ENCODE results near the gene SLC12A8.

The SLC12A8 gene

DNA sequence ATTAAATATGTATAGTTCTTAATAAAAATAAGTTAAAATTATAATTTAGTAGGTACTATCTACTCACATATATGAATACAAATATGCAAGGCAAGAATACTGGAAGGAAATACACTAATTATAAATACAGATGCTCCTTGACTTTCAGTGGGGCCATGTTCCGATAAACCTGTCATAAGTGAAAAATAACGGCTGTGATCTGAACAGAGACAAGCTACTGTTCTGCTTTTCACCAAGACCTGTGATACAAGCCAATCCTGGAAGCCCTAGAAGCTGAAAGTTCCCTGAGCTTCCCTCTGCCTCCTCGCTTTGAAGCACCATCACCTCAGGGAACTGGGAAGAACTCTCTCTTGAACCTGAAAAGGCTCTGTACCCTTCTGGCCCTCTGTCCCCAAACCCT lies 55.4 kb downstream of the SLC12A8 start:
- no peak overlapping the region for H3K4me3 ChIP-seq (ENCODE audit: insufficient read depth in 1 of 2, low read depth in 1 of 2, low read length in 2 of 2)
- no peak for DNase-seq
- no peaks in the 10 kb centered on the region for H3K9me3 ChIP-seq (ENCODE audit: control insufficient read depth, low read length)
- H3K4me2 ChIP-seq (ENCODE audit: low read length, poor library complexity, severe bottlenecking), result no peak overlapping the region
- H3K4ac ChIP-seq (ENCODE audit: low read depth in 1 of 2, low read length in 2 of 2), result no peak overlapping the region
- WGBS, result 89% methylated on average over 3 of the region's 3 CpGs
- no peak overlapping the region for H3K27ac ChIP-seq (ENCODE audit: low read length, poor library complexity, severe bottlenecking)
- H2BK12ac ChIP-seq (ENCODE audit: low read length in 2 of 2), result no peak overlapping the region
- H2AFZ ChIP-seq (ENCODE audit: low read depth, low read length), result no peak overlapping the region
- H3K27me3 ChIP-seq (ENCODE audit: control insufficient read depth in 1 of 2, insufficient read depth in 1 of 2, low read length in 2 of 2), result no peaks in the 10 kb centered on the region
- no peak overlapping the region for H4K8ac ChIP-seq (ENCODE audit: low read length)
- no peak overlapping the region for H3K9ac ChIP-seq (ENCODE audit: low read length)
- H3K14ac ChIP-seq (ENCODE audit: low read length in 2 of 2), result no peak overlapping the region
- no peak overlapping the region for H4K91ac ChIP-seq (ENCODE audit: low read length)
- H3K36me3 ChIP-seq (ENCODE audit: control insufficient read depth in 1 of 2, insufficient read depth in 2 of 2, low read depth in 1 of 2, low read length in 2 of 2), result peaks cover 0 to 4% of the 10 kb centered on the region in 2 experiments
- no peak overlapping the region for H3K18ac ChIP-seq (ENCODE audit: low read depth in 1 of 2, low read length in 2 of 2)
- H2BK5ac ChIP-seq (ENCODE audit: low read depth, low read length, poor library complexity, severe bottlenecking), result no peak overlapping the region
- H2BK120ac ChIP-seq (ENCODE audit: low read depth, low read length), result no peak overlapping the region
- H3K79me1 ChIP-seq (replicated peaks; ENCODE audit: low read length, poor library complexity, severe bottlenecking), result no peaks in the 10 kb centered on the region
- H3K23ac ChIP-seq (ENCODE audit: low read length in 2 of 2), result no peak overlapping the region
- H2BK15ac ChIP-seq (ENCODE audit: low read depth, poor library complexity, severe bottlenecking), result no peak overlapping the region
- H3K4me1 ChIP-seq (ENCODE audit: control insufficient read depth, insufficient read depth, low read depth, low read length), result no peaks in the 10 kb centered on the region
- H2AK5ac ChIP-seq (ENCODE audit: low read length, severe bottlenecking), result peak overlapping the region; percentile 54

DNA sequence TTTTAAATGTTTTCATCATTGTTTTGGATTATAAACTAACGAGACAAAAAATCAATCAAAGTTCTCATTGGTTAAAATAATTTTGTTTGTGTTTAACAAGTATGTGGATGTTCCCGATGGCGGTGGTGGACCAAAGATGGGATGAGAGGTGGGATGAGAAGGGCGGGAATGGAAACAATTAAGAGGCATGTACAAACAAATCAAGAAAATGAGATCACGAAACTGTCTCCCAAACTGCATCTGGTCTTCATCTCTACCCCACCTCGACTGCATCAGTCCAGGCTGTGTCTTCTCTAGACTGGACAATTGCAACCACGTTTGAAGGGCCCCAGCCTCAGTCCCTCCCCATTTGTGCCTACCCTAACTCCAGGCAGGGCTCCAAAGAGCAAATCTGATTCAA lies 56.1 kb downstream of the SLC12A8 start:
- H3K4ac ChIP-seq (ENCODE audit: low read depth in 1 of 2, low read length in 2 of 2), result no peak overlapping the region
- H2BK5ac ChIP-seq (ENCODE audit: low read depth, low read length, poor library complexity, severe bottlenecking), result no peak overlapping the region

DNA sequence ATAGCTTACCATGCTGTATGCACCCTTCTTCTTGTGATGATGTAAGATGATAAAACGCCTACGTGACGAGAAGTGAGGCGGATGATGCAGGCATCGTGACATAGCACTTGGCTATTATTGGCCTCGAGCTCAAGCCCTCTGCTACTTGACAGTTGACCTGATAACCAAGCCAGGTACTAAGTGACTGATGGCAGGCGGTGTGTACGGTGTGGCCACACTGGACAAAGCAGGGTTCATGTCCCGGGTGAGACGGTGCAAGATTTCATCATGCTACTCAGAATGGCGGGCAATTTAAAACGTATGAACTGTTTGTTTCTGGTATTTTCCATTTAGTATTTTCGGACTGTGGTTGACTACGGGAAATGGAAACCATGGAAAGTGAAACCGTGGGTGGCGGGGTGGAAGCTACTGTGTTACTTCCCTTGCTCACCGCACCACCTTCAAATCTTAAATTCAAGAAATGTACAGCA lies 57.7 kb downstream of the SLC12A8 start:
- Histone ChIP-seq H2BK5ac (ENCODE audit: low read depth, low read length, poor library complexity, severe bottlenecking) (no peak overlapping the region), H3K36me3 (ENCODE audit: control insufficient read depth in 1 of 2, insufficient read depth in 2 of 2, low read depth in 1 of 2, low read length in 2 of 2) (peaks cover 0 to 4% of the 10 kb centered on the region in 2 experiments), H3K23ac (ENCODE audit: low read length in 2 of 2) (no peak overlapping the region), H3K9ac (ENCODE audit: low read length) (no peak overlapping the region), H3K27ac (ENCODE audit: low read length, poor library complexity, severe bottlenecking) (no peak overlapping the region), H3K18ac (ENCODE audit: low read depth in 1 of 2, low read length in 2 of 2) (no peak overlapping the region), H2AFZ (ENCODE audit: low read depth, low read length) (no peak overlapping the region), H3K27me3 (ENCODE audit: control insufficient read depth in 1 of 2, insufficient read depth in 1 of 2, low read length in 2 of 2) (no peaks in the 10 kb centered on the region), H3K4me2 (ENCODE audit: low read length, poor library complexity, severe bottlenecking) (no peak overlapping the region), H4K91ac (ENCODE audit: low read length) (no peak overlapping the region), H3K9me3 (ENCODE audit: control insufficient read depth, low read length) (no peaks in the 10 kb centered on the region), H3K14ac (ENCODE audit: low read length in 2 of 2) (peak overlapping the region in 1 of 2 experiments; percentile 94), H4K8ac (ENCODE audit: low read length) (no peak overlapping the region), H3K4me1 (ENCODE audit: control insufficient read depth, insufficient read depth, low read depth, low read length) (peaks cover 2% of the 10 kb centered on the region), H2BK12ac (ENCODE audit: low read length in 2 of 2) (peak overlapping the region in 1 of 2 experiments; percentile 87), H3K4ac (ENCODE audit: low read depth in 1 of 2, low read length in 2 of 2) (no peak overlapping the region), H3K79me1 (replicated peaks; ENCODE audit: low read length, poor library complexity, severe bottlenecking) (no peaks in the 10 kb centered on the region), H2BK120ac (ENCODE audit: low read depth, low read length) (no peak overlapping the region), H2AK5ac (ENCODE audit: low read length, severe bottlenecking) (no peak overlapping the region), H3K4me3 (ENCODE audit: insufficient read depth in 1 of 2, low read depth in 1 of 2, low read length in 2 of 2) (no peak overlapping the region), H2BK15ac (ENCODE audit: low read depth, poor library complexity, severe bottlenecking) (no peak overlapping the region)
- 97% methylated on average over 17 of the region's 17 CpGs for WGBS
- DNase-seq, result no peak

More for the DNA sequence above, 56.1 kb downstream of the SLC12A8 start:
- Histone ChIP-seq H3K4me1 (ENCODE audit: control insufficient read depth, insufficient read depth, low read depth, low read length) (peaks cover under 1% of the 10 kb centered on the region), H3K4me2 (ENCODE audit: low read length, poor library complexity, severe bottlenecking) (no peak overlapping the region), H3K27ac (ENCODE audit: low read length, poor library complexity, severe bottlenecking) (no peak overlapping the region), H3K23ac (ENCODE audit: low read length in 2 of 2) (no peak overlapping the region), H3K4me3 (ENCODE audit: insufficient read depth in 1 of 2, low read depth in 1 of 2, low read length in 2 of 2) (no peak overlapping the region), H2AK5ac (ENCODE audit: low read length, severe bottlenecking) (no peak overlapping the region), H3K9ac (ENCODE audit: low read length) (no peak overlapping the region), H2BK12ac (ENCODE audit: low read length in 2 of 2) (peak overlapping the region in 1 of 2 experiments; percentile 54), H4K8ac (ENCODE audit: low read length) (no peak overlapping the region), H4K91ac (ENCODE audit: low read length) (no peak overlapping the region), H3K14ac (ENCODE audit: low read length in 2 of 2) (peak overlapping the region in 1 of 2 experiments; percentile 64), H3K27me3 (ENCODE audit: control insufficient read depth in 1 of 2, insufficient read depth in 1 of 2, low read length in 2 of 2) (no peaks in the 10 kb centered on the region), H3K18ac (ENCODE audit: low read depth in 1 of 2, low read length in 2 of 2) (peak overlapping the region in 1 of 2 experiments; percentile 66), H2BK15ac (ENCODE audit: low read depth, poor library complexity, severe bottlenecking) (no peak overlapping the region), H2AFZ (ENCODE audit: low read depth, low read length) (no peak overlapping the region), H2BK120ac (ENCODE audit: low read depth, low read length) (no peak overlapping the region), H3K36me3 (ENCODE audit: control insufficient read depth in 1 of 2, insufficient read depth in 2 of 2, low read depth in 1 of 2, low read length in 2 of 2) (peaks cover 0 to 4% of the 10 kb centered on the region in 2 experiments), H3K79me1 (replicated peaks; ENCODE audit: low read length, poor library complexity, severe bottlenecking) (no peaks in the 10 kb centered on the region), H3K9me3 (ENCODE audit: control insufficient read depth, low read length) (no peaks in the 10 kb centered on the region)
- WGBS, result 87% methylated on average over 6 of the region's 7 CpGs
- DNase-seq, result no peak

DNA sequence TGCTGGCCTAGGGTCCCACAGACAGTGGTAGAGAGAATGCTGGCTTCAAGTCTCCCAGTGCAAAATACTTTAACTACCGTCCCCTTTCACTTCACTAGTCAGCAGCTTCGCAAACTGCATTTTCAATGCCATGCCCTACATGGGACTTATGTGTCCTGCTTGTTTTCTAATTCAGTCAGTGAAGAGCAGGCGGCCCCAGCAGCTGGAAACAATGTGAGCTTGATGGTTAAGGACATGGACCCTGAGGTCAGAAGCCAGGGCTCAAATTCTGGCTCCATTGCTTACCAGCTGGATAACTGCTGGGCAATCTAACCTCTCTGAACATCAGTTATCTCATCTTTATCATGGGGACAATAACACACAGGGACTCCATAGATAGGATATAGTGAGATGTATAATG lies 58.4 kb downstream of the SLC12A8 start:
- Histone ChIP-seq H3K4ac (ENCODE audit: low read depth in 1 of 2, low read length in 2 of 2) (no peak overlapping the region), H3K23ac (ENCODE audit: low read length in 2 of 2) (no peak overlapping the region), H2AK5ac (ENCODE audit: low read length, severe bottlenecking) (no peak overlapping the region), H4K8ac (ENCODE audit: low read length) (no peak overlapping the region), H3K14ac (ENCODE audit: low read length in 2 of 2) (no peak overlapping the region), H3K36me3 (ENCODE audit: control insufficient read depth in 1 of 2, insufficient read depth in 2 of 2, low read depth in 1 of 2, low read length in 2 of 2) (peaks cover 0 to 4% of the 10 kb centered on the region in 2 experiments), H2BK12ac (ENCODE audit: low read length in 2 of 2) (no peak overlapping the region), H3K9me3 (ENCODE audit: control insufficient read depth, low read length) (no peaks in the 10 kb centered on the region), H3K27ac (ENCODE audit: low read length, poor library complexity, severe bottlenecking) (no peak overlapping the region), H3K9ac (ENCODE audit: low read length) (no peak overlapping the region), H3K79me1 (replicated peaks; ENCODE audit: low read length, poor library complexity, severe bottlenecking) (no peaks in the 10 kb centered on the region), H3K27me3 (ENCODE audit: control insufficient read depth in 1 of 2, insufficient read depth in 1 of 2, low read length in 2 of 2) (no peaks in the 10 kb centered on the region), H3K4me2 (ENCODE audit: low read length, poor library complexity, severe bottlenecking) (no peak overlapping the region), H2BK5ac (ENCODE audit: low read depth, low read length, poor library complexity, severe bottlenecking) (no peak overlapping the region), H4K91ac (ENCODE audit: low read length) (no peak overlapping the region), H3K4me1 (ENCODE audit: control insufficient read depth, insufficient read depth, low read depth, low read length) (peaks cover 5% of the 10 kb centered on the region), H2BK120ac (ENCODE audit: low read depth, low read length) (no peak overlapping the region), H3K18ac (ENCODE audit: low read depth in 1 of 2, low read length in 2 of 2) (no peak overlapping the region), H3K4me3 (ENCODE audit: insufficient read depth in 1 of 2, low read depth in 1 of 2, low read length in 2 of 2) (no peak overlapping the region), H2AFZ (ENCODE audit: low read depth, low read length) (no peak overlapping the region), H2BK15ac (ENCODE audit: low read depth, poor library complexity, severe bottlenecking) (no peak overlapping the region)
- WGBS, result 93% methylated on average over 3 of the region's 3 CpGs
- DNase-seq, result no peak

All from mesenchymal stem cell (in vitro differentiated cells and primary cell).